DOHH2 (cell line): Measurements from ENCODE around the gene SPATA20.

Experiments used
- EZH2phosphoT487 ChIP-seq: fragments of 200-600 bp; sonication (generic); IDR thresholded peaks from 2 replicates; pipeline ENCODE4 v1.6.1; 2017; ENCODE audit warnings: borderline replicate concordance, mild to moderate bottlenecking, antibody characterized with exemption, low read length, moderate library complexity, mixed read lengths
- TF ChIP-seq, protein P1 (sequence below): fragments of 200-600 bp; sonication (generic); IDR thresholded peaks from one replicate; pipeline ENCODE4 v1.5.1; 2014; ENCODE audit warnings: antibody characterized with exemption, mild to moderate bottlenecking, low read depth, low read length; ENCODE audit not compliant: poor library complexity, severe bottlenecking

DNA sequence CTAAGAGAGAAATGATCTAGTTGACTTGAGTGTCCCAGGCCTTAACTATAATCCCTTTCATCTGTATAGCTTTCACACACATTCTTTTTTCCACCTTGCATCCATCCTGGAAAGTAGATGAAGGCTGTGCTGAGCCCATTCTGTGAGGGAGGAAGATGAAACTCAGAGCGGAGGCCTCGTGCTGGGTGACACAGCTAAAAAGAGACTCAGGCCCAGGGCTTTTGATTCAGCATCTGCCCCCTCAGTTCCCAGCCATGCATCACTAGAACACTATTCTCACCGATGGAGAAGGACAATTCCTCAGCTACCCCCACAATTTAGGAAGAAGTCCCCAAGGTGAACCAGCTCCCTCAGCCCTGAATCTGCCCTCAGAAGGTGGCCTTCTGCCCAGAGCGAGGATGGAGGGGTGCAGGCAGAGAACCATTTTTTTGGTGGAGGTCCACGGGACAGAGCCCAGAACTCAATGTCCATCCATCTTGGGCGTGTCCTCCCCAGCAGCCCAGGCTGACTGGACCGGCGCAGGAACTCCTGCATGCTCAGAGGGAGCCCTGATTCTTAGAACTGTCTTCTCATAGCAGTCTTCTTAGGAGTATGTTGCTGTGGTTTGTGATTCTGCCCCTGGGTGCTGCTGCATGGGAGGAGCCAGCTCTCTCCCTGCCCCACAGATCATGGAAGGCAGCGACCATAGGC, 44.5 kb upstream of the SPATA20 start:
- TF ChIP-seq, protein P1, sequence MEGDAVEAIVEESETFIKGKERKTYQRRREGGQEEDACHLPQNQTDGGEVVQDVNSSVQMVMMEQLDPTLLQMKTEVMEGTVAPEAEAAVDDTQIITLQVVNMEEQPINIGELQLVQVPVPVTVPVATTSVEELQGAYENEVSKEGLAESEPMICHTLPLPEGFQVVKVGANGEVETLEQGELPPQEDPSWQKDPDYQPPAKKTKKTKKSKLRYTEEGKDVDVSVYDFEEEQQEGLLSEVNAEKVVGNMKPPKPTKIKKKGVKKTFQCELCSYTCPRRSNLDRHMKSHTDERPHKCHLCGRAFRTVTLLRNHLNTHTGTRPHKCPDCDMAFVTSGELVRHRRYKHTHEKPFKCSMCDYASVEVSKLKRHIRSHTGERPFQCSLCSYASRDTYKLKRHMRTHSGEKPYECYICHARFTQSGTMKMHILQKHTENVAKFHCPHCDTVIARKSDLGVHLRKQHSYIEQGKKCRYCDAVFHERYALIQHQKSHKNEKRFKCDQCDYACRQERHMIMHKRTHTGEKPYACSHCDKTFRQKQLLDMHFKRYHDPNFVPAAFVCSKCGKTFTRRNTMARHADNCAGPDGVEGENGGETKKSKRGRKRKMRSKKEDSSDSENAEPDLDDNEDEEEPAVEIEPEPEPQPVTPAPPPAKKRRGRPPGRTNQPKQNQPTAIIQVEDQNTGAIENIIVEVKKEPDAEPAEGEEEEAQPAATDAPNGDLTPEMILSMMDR: no peak
- no peak for TF ChIP-seq EZH2phosphoT487
